GM23338 (cell line): ENCODE results near the gene PKD2L2. TPM values are rescaled to one million over a fixed set of nuclear protein-coding genes. Genes with fewer than 3 reads are reported as not detected.

Source experiments
- ATAC-seq: fragments of 200-7000 bp; cut with Tn5 transposase; 3 replicates; pipeline ENCODE4 v1.9.1; 2020
- DNase-seq: peaks from one replicate; pipeline ENCODE4 v3.0.0-alpha.2; 2015; ENCODE audit warnings: low spot score
- H2AFZ ChIP-seq: fragments of 200-600 bp; sonication (generic); 2 replicates; pipeline ENCODE4 v1.8.0; 2016; ENCODE audit warnings: antibody characterized with exemption, mild to moderate bottlenecking, moderate library complexity
- H3F3A ChIP-seq: fragments of 200-600 bp; sonication (generic); replicated peaks from 2 replicates; pipeline ENCODE4 v1.8.0; 2017; ENCODE audit warnings: antibody characterized with exemption, mixed run types, low read depth
- H3K27ac ChIP-seq: fragments of 200-600 bp; sonication (generic); 2 replicates; pipeline ENCODE4 v1.6.1; 2016; ENCODE audit warnings: low read depth
- H3K27me3 ChIP-seq: fragments of 200-600 bp; sonication (generic); 2 replicates; pipeline ENCODE4 v1.8.0; 2016; ENCODE audit warnings: mild to moderate bottlenecking, mixed run types, moderate library complexity; ENCODE audit not compliant: insufficient read depth
- H3K36me3 ChIP-seq: fragments of 200-600 bp; sonication (generic); 2 replicates; pipeline ENCODE4 v1.8.0; 2016; ENCODE audit warnings: mild to moderate bottlenecking; ENCODE audit not compliant: insufficient read depth
- H3K4me1 ChIP-seq: fragments of 200-600 bp; sonication (generic); 2 replicates; pipeline ENCODE4 v1.8.0; 2016; ENCODE audit warnings: mild to moderate bottlenecking, moderate library complexity; ENCODE audit not compliant: insufficient read depth
- H3K4me2 ChIP-seq: fragments of 200-600 bp; sonication (generic); 2 replicates; pipeline ENCODE4 v1.7.1; 2017; ENCODE audit warnings: mixed run types
- H3K4me3 ChIP-seq: fragments of 200-600 bp; sonication (generic); 2 replicates; pipeline ENCODE4 v1.6.1; 2016; ENCODE audit warnings: mixed run types
- H3K79me2 ChIP-seq: fragments of 200-600 bp; sonication (generic); replicated peaks from 2 replicates; pipeline ENCODE4 v1.8.0; 2017; ENCODE audit warnings: mild to moderate bottlenecking; ENCODE audit not compliant: insufficient read depth
- H3K9me2 ChIP-seq: fragments of 200-600 bp; sonication (generic); 2 replicates; pipeline ENCODE4 v1.8.0; 2017; ENCODE audit not compliant: insufficient read depth
- H4K20me1 ChIP-seq: fragments of 200-600 bp; sonication (generic); replicated peaks from 2 replicates; pipeline ENCODE4 v1.8.0; 2017; ENCODE audit warnings: mild to moderate bottlenecking; ENCODE audit not compliant: insufficient read depth
- H3K27ac Mint-ChIP-seq: 2 replicates; pipeline ENCODE4 v1.8.0; 2020; ENCODE audit warnings: inconsistent platforms, mild to moderate bottlenecking, moderate library complexity, mixed read lengths
- H3K27me3 Mint-ChIP-seq: 3 replicates; pipeline ENCODE4 v1.8.0; 2022; ENCODE audit warnings: low read depth, mild to moderate bottlenecking, moderate library complexity, mixed read lengths, inconsistent platforms; ENCODE audit not compliant: insufficient read depth, poor library complexity
- H3K36me3 Mint-ChIP-seq: 3 replicates; pipeline ENCODE4 v1.8.0; 2021; ENCODE audit warnings: low read depth, mild to moderate bottlenecking, inconsistent platforms, moderate library complexity, mixed read lengths
- H3K4me1 Mint-ChIP-seq: 3 replicates; pipeline ENCODE4 v1.8.0; 2020; ENCODE audit warnings: mild to moderate bottlenecking, inconsistent platforms, mixed read lengths
- H3K4me3 Mint-ChIP-seq: 3 replicates; pipeline ENCODE4 v1.8.0; 2021; ENCODE audit warnings: moderate library complexity, mild to moderate bottlenecking, inconsistent platforms, mixed read lengths
- H3K9me3 Mint-ChIP-seq: 3 replicates; pipeline ENCODE4 v1.8.0; 2020; ENCODE audit warnings: moderate library complexity, mild to moderate bottlenecking, inconsistent platforms, mixed read lengths
- CREB1 ChIP-seq: fragments of 250-450 bp; sonication (Bioruptor Pico); IDR thresholded peaks from 2 replicates; pipeline ENCODE4 v1.5.0; 2020; ENCODE audit warnings: low read depth, mild to moderate bottlenecking, moderate library complexity
- ETS1 ChIP-seq: IDR thresholded peaks from 2 replicates; pipeline ENCODE4 v1.6.1; 2016; ENCODE audit warnings: antibody characterized with exemption
- EZH2 ChIP-seq: fragments of 200-600 bp; sonication (generic); IDR thresholded peaks from one replicate; pipeline ENCODE4 v1.8.0; 2017; ENCODE audit warnings: antibody characterized with exemption, mild to moderate bottlenecking, low read depth; ENCODE audit not compliant: unreplicated experiment
- EZH2phosphoT487 ChIP-seq: fragments of 200-600 bp; sonication (generic); IDR thresholded peaks from one replicate; pipeline ENCODE4 v1.8.1; 2018; ENCODE audit warnings: antibody characterized with exemption; ENCODE audit not compliant: unreplicated experiment
- JUNB ChIP-seq: IDR thresholded peaks from one replicate; pipeline ENCODE4 v1.6.1; 2016; ENCODE audit warnings: antibody characterized with exemption; ENCODE audit not compliant: unreplicated experiment
- NANOG ChIP-seq: IDR thresholded peaks from 2 replicates; pipeline ENCODE4 v1.6.1; 2016; ENCODE audit warnings: antibody characterized with exemption, borderline replicate concordance
- POLR2AphosphoS5 ChIP-seq: IDR thresholded peaks from 2 replicates; pipeline ENCODE4 v1.6.1; 2016; ENCODE audit warnings: antibody characterized with exemption, low read depth
- STAT1 ChIP-seq: IDR thresholded peaks from one replicate; pipeline ENCODE4 v1.6.1; 2016; ENCODE audit warnings: antibody characterized with exemption; ENCODE audit not compliant: unreplicated experiment
- ZNF114 ChIP-seq: fragments of 250-450 bp; sonication (Bioruptor Pico); IDR thresholded peaks from 2 replicates; pipeline ENCODE4 v1.5.0; 2020; ENCODE audit warnings: mild to moderate bottlenecking, moderate library complexity
- ZNF331 ChIP-seq: fragments of 250-450 bp; sonication (Bioruptor Pico); IDR thresholded peaks from 2 replicates; pipeline ENCODE4 v1.5.0; 2020; ENCODE audit warnings: low read depth, mild to moderate bottlenecking, moderate library complexity
- polyA plus RNA-seq: library from polyadenylated mRNA; unstranded; fragments of >200 nt; fragmentation: Nextera tagmentation; extraction: Ambion mirVana; gene quantifications from 2 replicates; pipeline ENCODE4 v1.2.1, GENCODE V29; 2016
- total RNA-seq: library from RNA; depleted of rRNA; stranded (reverse); fragments of >200 nt; shearing (Covaris generic); gene quantifications from 2 replicates; pipeline ENCODE4 v1.2.3, GENCODE V29; 2014
- TF ChIP-seq, protein P1 (sequence below): fragments of 250-450 bp; sonication (Bioruptor Pico); IDR thresholded peaks from 2 replicates; pipeline ENCODE4 v1.5.0; 2020; ENCODE audit warnings: mild to moderate bottlenecking, moderate library complexity
- TF ChIP-seq, protein P2 (sequence below), 2 experiments: fragments of 200-600 bp in 1 of 2; sonication (generic) in 1 of 2; conservative IDR thresholded peaks; 2 replicates each; pipeline versions ENCODE4 v1.5.1 to v1.6.1; 2016 to 2017; ENCODE audit warnings: antibody characterized with exemption in 2 of 2, low read depth in 2 of 2, mild to moderate bottlenecking in 2 of 2, moderate library complexity in 1 of 2
- TF ChIP-seq, protein P3 (sequence below): IDR thresholded peaks from one replicate; pipeline ENCODE4 v1.6.1; 2018; ENCODE audit warnings: antibody characterized with exemption; ENCODE audit not compliant: unreplicated experiment

PKD2L2 gene
- total and polyA plus RNA-seq, 2 experiments from 2014 or later, result 0.16 TPM; not detected in 1

GRCh38 chr5:137871571-137871970, 17.7 kb upstream of the PKD2L2 start:
- DNase-seq (no peak), ATAC-seq (no peak)
- Mint-ChIP-seq H3K27ac (no peak overlapping the region), H3K4me1 (no peaks in the 10 kb centered on the region), H3K27me3 (no peaks in the 10 kb centered on the region), H3K36me3 (no peaks in the 10 kb centered on the region), H3K9me3 (no peaks in the 10 kb centered on the region), H3K4me3 (no peak overlapping the region)
- Histone ChIP-seq H2AFZ (no peak overlapping the region), H3K4me3 (no peak overlapping the region), H3K36me3 (no peaks in the 10 kb centered on the region), H3K79me2 (no peaks in the 10 kb centered on the region), H3K27ac (no peak overlapping the region), H3K4me1 (no peaks in the 10 kb centered on the region), H3F3A (no peaks in the 10 kb centered on the region), H4K20me1 (no peaks in the 10 kb centered on the region), H3K27me3 (no peaks in the 10 kb centered on the region), H3K9me2 (no peaks in the 10 kb centered on the region), H3K4me2 (no peak overlapping the region)
- TF ChIP-seq NANOG (no peak), STAT1 (no peak), EZH2 (no peak), ZNF331 (CRISPR knock-in tag) (no peak), ETS1 (no peak), CREB1 (CRISPR knock-in tag) (no peak), ZNF114 (no peak), POLR2AphosphoS5 (no peak), EZH2phosphoT487 (no peak), JUNB (no peak)
- TF ChIP-seq, protein P1, sequence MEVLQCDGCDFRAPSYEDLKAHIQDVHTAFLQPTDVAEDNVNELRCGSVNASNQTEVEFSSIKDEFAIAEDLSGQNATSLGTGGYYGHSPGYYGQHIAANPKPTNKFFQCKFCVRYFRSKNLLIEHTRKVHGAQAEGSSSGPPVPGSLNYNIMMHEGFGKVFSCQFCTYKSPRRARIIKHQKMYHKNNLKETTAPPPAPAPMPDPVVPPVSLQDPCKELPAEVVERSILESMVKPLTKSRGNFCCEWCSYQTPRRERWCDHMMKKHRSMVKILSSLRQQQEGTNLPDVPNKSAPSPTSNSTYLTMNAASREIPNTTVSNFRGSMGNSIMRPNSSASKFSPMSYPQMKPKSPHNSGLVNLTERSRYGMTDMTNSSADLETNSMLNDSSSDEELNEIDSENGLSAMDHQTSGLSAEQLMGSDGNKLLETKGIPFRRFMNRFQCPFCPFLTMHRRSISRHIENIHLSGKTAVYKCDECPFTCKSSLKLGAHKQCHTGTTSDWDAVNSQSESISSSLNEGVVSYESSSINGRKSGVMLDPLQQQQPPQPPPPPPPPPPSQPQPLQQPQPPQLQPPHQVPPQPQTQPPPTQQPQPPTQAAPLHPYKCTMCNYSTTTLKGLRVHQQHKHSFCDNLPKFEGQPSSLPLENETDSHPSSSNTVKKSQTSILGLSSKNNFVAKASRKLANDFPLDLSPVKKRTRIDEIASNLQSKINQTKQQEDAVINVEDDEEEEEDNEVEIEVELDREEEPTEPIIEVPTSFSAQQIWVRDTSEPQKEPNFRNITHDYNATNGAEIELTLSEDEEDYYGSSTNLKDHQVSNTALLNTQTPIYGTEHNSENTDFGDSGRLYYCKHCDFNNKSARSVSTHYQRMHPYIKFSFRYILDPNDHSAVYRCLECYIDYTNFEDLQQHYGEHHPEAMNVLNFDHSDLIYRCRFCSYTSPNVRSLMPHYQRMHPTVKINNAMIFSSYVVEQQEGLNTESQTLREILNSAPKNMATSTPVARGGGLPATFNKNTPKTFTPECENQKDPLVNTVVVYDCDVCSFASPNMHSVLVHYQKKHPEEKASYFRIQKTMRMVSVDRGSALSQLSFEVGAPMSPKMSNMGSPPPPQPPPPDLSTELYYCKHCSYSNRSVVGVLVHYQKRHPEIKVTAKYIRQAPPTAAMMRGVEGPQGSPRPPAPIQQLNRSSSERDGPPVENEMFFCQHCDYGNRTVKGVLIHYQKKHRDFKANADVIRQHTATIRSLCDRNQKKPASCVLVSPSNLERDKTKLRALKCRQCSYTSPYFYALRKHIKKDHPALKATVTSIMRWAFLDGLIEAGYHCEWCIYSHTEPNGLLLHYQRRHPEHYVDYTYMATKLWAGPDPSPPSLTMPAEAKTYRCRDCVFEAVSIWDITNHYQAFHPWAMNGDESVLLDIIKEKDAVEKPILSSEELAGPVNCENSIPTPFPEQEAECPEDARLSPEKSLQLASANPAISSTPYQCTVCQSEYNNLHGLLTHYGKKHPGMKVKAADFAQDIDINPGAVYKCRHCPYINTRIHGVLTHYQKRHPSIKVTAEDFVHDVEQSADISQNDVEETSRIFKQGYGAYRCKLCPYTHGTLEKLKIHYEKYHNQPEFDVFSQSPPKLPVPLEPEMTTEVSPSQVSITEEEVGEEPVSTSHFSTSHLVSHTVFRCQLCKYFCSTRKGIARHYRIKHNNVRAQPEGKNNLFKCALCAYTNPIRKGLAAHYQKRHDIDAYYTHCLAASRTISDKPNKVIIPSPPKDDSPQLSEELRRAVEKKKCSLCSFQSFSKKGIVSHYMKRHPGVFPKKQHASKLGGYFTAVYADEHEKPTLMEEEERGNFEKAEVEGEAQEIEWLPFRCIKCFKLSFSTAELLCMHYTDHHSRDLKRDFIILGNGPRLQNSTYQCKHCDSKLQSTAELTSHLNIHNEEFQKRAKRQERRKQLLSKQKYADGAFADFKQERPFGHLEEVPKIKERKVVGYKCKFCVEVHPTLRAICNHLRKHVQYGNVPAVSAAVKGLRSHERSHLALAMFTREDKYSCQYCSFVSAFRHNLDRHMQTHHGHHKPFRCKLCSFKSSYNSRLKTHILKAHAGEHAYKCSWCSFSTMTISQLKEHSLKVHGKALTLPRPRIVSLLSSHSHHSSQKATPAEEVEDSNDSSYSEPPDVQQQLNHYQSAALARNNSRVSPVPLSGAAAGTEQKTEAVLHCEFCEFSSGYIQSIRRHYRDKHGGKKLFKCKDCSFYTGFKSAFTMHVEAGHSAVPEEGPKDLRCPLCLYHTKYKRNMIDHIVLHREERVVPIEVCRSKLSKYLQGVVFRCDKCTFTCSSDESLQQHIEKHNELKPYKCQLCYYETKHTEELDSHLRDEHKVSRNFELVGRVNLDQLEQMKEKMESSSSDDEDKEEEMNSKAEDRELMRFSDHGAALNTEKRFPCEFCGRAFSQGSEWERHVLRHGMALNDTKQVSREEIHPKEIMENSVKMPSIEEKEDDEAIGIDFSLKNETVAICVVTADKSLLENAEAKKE, result no peak
- TF ChIP-seq, protein P2, sequence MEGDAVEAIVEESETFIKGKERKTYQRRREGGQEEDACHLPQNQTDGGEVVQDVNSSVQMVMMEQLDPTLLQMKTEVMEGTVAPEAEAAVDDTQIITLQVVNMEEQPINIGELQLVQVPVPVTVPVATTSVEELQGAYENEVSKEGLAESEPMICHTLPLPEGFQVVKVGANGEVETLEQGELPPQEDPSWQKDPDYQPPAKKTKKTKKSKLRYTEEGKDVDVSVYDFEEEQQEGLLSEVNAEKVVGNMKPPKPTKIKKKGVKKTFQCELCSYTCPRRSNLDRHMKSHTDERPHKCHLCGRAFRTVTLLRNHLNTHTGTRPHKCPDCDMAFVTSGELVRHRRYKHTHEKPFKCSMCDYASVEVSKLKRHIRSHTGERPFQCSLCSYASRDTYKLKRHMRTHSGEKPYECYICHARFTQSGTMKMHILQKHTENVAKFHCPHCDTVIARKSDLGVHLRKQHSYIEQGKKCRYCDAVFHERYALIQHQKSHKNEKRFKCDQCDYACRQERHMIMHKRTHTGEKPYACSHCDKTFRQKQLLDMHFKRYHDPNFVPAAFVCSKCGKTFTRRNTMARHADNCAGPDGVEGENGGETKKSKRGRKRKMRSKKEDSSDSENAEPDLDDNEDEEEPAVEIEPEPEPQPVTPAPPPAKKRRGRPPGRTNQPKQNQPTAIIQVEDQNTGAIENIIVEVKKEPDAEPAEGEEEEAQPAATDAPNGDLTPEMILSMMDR (conservative IDR thresholded peaks at IDR 0.05; ENCODE audit: low read depth in 2 of 2), result no peak
- TF ChIP-seq, protein P3, sequence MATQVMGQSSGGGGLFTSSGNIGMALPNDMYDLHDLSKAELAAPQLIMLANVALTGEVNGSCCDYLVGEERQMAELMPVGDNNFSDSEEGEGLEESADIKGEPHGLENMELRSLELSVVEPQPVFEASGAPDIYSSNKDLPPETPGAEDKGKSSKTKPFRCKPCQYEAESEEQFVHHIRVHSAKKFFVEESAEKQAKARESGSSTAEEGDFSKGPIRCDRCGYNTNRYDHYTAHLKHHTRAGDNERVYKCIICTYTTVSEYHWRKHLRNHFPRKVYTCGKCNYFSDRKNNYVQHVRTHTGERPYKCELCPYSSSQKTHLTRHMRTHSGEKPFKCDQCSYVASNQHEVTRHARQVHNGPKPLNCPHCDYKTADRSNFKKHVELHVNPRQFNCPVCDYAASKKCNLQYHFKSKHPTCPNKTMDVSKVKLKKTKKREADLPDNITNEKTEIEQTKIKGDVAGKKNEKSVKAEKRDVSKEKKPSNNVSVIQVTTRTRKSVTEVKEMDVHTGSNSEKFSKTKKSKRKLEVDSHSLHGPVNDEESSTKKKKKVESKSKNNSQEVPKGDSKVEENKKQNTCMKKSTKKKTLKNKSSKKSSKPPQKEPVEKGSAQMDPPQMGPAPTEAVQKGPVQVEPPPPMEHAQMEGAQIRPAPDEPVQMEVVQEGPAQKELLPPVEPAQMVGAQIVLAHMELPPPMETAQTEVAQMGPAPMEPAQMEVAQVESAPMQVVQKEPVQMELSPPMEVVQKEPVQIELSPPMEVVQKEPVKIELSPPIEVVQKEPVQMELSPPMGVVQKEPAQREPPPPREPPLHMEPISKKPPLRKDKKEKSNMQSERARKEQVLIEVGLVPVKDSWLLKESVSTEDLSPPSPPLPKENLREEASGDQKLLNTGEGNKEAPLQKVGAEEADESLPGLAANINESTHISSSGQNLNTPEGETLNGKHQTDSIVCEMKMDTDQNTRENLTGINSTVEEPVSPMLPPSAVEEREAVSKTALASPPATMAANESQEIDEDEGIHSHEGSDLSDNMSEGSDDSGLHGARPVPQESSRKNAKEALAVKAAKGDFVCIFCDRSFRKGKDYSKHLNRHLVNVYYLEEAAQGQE, result no peak
